LNCaP clone FGC (cell line): ENCODE data around the gene ABHD2.

Experiments
- DNase-seq: peaks from one replicate; pipeline ENCODE4 v3.0.0-alpha.2; 2011; ENCODE audit warnings: low read depth
- H3K4me3 ChIP-seq: 2 replicates; pipeline ENCODE4 v1.5.1; 2011; ENCODE audit warnings: mild to moderate bottlenecking, low read depth, low read length, control low read depth
- TF ChIP-seq, protein P1 (sequence below): IDR thresholded peaks from 2 replicates; pipeline ENCODE4 v1.5.1; 2012; ENCODE audit warnings: mild to moderate bottlenecking; ENCODE audit not compliant: control insufficient read depth, insufficient read depth; ENCODE audit errors: extremely low read depth

The ABHD2 gene

DNA sequence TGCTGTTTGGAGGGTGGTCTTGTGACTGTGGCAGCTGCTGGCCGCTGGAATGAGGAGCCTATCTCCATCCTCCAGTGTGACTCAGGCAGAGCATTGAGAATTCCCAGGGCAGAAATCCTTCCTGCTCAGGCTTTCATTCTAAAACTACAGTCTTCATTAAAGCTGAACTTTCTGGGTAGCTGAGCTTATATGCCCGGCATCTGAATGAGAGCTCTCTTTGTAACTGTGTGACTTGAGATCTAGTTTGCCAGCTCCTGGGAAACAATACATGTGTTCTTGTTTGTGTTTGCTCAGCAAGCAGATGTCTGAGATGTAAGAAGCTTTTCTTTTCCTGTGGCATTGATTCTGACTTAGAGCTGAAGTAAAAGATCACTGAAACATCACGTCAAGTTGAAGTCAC lies 110.7 kb downstream of the ABHD2 start:
- no peak for DNase-seq
- no peak overlapping the region for H3K4me3 ChIP-seq
- TF ChIP-seq, protein P1, sequence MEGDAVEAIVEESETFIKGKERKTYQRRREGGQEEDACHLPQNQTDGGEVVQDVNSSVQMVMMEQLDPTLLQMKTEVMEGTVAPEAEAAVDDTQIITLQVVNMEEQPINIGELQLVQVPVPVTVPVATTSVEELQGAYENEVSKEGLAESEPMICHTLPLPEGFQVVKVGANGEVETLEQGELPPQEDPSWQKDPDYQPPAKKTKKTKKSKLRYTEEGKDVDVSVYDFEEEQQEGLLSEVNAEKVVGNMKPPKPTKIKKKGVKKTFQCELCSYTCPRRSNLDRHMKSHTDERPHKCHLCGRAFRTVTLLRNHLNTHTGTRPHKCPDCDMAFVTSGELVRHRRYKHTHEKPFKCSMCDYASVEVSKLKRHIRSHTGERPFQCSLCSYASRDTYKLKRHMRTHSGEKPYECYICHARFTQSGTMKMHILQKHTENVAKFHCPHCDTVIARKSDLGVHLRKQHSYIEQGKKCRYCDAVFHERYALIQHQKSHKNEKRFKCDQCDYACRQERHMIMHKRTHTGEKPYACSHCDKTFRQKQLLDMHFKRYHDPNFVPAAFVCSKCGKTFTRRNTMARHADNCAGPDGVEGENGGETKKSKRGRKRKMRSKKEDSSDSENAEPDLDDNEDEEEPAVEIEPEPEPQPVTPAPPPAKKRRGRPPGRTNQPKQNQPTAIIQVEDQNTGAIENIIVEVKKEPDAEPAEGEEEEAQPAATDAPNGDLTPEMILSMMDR: no peak

DNA sequence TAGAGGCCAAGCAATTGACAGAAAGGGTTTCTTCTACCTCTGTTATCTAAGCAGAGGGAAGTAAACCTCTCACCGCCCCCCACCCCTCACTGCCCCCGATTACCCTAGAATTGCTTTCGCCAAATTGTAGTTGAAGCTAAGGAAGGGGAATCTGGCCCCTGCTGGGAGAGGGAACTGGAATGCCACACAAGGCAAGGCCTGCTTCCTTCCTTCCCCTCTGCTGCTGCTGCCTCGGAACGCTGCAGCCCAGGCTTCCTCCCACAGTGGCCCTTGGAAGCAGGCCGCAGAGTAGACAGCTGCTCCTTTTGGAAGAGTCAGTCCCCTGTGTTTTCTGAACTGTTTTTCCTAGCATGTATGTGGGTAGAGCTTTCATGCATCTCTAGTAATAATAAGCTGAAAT lies 111.5 kb downstream of the ABHD2 start:
- no peak for DNase-seq
- TF ChIP-seq, protein P1: no peak
- H3K4me3 ChIP-seq: no peak overlapping the region

DNA sequence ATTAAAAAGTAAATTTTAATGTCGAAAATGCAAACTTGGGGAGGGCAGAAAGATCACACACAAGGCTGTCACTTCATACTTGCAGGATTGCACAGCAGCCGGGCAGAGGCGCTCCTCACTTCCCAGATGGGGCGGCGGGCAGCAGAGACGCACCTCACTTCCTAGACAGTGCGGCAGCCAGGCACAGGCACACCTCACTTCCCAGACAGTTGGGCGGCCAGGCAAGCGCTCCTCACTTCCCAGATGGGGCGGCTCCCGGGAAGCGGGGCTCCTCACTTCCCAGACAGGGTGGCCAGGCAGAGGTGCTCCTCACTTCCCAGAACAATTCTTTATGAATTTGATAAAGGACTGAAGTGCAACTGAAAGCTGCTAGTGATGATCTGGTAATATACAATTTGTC lies 111.9 kb downstream of the ABHD2 start:
- TF ChIP-seq, protein P1: no peak
- no peak overlapping the region for H3K4me3 ChIP-seq
- no peak for DNase-seq

DNA sequence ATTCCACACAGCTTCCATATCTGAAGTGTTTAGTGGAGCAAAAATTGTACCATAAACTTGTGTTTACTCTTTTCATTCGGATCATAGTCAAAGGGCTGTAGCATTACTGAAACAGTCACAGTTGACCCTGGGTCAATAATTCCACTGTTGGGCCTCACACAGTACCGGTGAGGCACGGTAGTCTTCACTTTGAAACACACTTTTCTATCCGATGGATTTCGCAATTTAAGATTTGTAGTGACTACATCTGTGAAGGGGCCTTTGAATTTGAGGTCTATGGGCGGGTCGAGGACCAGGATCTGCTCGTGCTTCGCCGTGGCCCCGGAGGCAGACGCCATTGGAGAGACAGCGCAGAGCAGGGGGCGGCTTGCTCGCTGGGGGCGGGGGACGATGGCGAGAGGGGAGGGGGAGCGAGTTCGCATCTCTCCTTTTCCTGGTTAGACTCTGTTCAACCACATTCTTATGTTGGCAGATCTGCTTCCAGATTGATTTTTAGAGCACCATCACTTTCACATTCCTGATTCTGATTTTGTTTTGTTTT lies 113.3 kb downstream of the ABHD2 start:
- no peak for DNase-seq
- H3K4me3 ChIP-seq: no peak overlapping the region
- TF ChIP-seq, protein P1: no peak

DNA sequence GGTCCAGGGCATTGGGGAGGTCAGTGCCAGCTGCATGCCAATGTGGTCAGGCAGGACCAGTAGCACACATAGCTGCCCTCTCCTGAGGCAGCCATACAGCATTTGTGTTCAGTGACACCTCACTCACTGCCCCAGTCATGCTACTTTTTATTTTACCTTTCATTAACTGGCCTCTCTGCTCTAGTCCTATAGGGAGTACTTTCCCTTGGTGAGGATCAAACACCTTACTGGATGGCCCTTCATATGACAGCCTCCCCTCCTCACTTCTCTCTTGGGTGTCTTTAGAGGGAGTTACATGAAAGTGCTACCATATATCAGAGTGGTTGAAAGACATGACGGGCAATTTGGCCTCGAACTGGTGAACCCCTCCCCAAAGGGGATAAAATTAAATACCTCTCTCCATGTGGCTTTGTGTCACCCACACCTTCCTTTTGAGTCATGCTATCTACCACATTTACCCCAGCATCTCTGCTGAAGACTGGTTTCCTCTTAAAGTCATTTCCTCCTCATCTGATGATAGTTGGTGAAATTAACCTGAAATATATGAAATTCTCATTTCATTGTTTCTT lies 115.5 kb downstream of the ABHD2 start:
- TF ChIP-seq, protein P1: no peak
- no peak for DNase-seq
- no peak overlapping the region for H3K4me3 ChIP-seq

DNA sequence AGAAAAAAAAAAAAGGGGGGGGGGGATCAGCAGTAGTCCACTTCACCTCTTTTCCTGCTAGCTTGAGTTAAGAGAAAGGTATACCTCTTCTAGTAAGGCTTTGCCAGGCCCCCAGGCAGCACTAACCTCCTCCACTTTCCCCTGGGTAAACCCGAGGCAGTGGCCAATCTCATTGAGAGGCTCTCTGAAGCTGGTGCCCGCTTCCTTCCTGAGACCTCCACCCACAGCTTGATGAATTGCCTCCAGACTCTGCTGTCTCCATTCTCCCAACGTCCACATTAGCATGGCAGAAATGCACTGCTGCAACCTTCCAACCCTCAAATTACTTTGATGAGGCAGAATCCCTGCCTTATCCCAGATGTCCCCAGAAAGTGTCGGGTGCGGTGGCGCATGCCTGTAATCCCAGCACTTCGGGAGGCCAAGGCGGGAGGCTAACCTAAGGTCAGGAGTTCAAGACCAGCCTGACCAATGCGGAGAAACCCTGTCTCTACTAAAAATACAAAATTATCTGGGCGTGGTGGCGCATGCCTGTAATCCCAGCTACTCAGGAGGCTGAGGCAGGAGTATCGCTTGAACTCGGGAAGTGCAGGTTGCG lies 117.8 kb downstream of the ABHD2 start:
- no peak overlapping the region for H3K4me3 ChIP-seq
- TF ChIP-seq, protein P1: no peak
- no peak for DNase-seq

DNA sequence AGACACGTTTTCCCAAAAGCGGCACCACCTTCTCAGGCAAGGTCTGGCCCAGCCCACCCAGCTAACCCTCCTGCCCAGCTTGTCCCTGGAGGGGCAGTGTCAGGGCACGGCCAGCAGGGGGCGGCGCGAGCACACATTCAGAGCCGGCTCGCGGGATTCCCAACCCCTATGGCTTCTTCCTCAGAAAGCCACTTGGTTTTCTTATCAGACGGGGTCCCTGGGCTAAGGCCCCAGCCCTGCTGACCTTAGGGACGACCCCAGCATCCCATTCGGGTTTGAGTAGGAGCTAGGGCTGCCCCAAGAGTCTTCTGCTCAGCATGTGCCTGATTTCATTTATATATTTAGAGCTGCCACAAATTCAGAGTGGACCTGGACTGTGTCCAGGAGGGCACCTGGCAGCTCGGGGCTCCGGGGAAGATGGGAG lies 118.7 kb downstream of the ABHD2 start:
- TF ChIP-seq, protein P1: peak; percentile 97
- H3K4me3 ChIP-seq: no peak overlapping the region
- DNase-seq: peak; percentile 25
